ENCODE data around the gene FDX2.

FDX2 gene

GRCh38 chr19:10299545-10300458 is 16.0 kb downstream of the FDX2 start:
- DNase-seq (ENCODE audit: low read depth): no peak

- DNase-seq (ENCODE audit: low read depth): no peak
These were observed 19.8 kb downstream of the FDX2 start for GRCh38 chr19:10295847-10296591.

GRCh38 chr19:10295305-10295846 is 20.4 kb downstream of the FDX2 start:
- no peak for DNase-seq (ENCODE audit: low read depth)

GRCh38 chr19:10294368-10294697 is 21.5 kb downstream of the FDX2 start:
- DNase-seq (ENCODE audit: low read depth): no peak

GRCh38 chr19:10293637-10294367 is 22.0 kb downstream of the FDX2 start:
- no peak for DNase-seq (ENCODE audit: low read depth)

- no peak for DNase-seq (ENCODE audit: low read depth)
These were observed 22.8 kb downstream of the FDX2 start for GRCh38 chr19:10292789-10293636.

- DNase-seq (ENCODE audit: low read depth): peak; percentile 65
These were observed 23.5 kb downstream of the FDX2 start for GRCh38 chr19:10292206-10292788.

GRCh38 chr19:10291554-10292205 is 24.1 kb downstream of the FDX2 start:
- no peak for DNase-seq (ENCODE audit: low read depth)

- DNase-seq (ENCODE audit: low read depth): no peak
These were observed 24.8 kb downstream of the FDX2 start for GRCh38 chr19:10290876-10291553.

- no peak for DNase-seq (ENCODE audit: low read depth)
These were observed 25.4 kb downstream of the FDX2 start for GRCh38 chr19:10290357-10290875.

- DNase-seq (ENCODE audit: low read depth): no peak
These were observed 25.9 kb downstream of the FDX2 start, which contains the start of gene ICAM5 for GRCh38 chr19:10289836-10290356. Gene ICAM5, plus strand, starts transcription at chr19:10289952. Its CDS starts 92 bp downstream, at chr19:10290044.

- DNase-seq (ENCODE audit: low read depth): no peak
These were observed 26.5 kb downstream of the FDX2 start for GRCh38 chr19:10289167-10289835.

- no peak for DNase-seq (ENCODE audit: low read depth)
These were observed 27.1 kb downstream of the FDX2 start for GRCh38 chr19:10288662-10289166.

GRCh38 chr19:10286803-10287737 is 28.7 kb downstream of the FDX2 start, which contains the start of gene ICAM4:
Gene ICAM4, plus strand, starts transcription at chr19:10286955. Its CDS starts 58 bp downstream, at chr19:10287013.
- DNase-seq (ENCODE audit: low read depth): no peak

GRCh38 chr19:10285393-10285792 is 30.4 kb downstream of the FDX2 start:
- DNase-seq (ENCODE audit: low read depth): no peak

GRCh38 chr19:10284960-10285278 is 30.9 kb downstream of the FDX2 start:
- DNase-seq (ENCODE audit: low read depth): no peak
